ENCODE results near the gene PRAC1.
"Not testable (repeated sequence)": the region's sequence is repeated elsewhere in the genome, so short reads cannot be mapped to it uniquely, and the experiment has no call there.

PRAC1 gene

DNA sequence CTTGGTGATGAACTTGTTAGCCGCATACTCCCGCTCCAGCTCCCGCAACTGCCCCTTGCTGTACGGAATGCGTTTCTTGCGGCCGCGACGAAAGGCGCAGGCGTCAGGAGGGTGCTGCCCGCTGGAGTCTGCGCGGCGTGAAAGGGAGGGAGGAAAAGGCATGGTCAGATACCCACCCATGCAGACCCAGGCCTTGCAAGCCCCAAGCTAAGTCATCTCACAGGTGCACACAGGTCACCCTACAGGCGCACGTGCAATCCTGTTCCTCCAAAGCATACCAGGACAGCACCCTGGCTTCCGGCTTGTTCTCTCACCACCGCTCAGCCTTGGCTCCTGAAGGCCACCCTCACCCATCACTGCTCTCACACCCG, 4.6 kb upstream of the PRAC1 start:
- DNase-seq (ENCODE audit: low read depth) = no peak

DNA sequence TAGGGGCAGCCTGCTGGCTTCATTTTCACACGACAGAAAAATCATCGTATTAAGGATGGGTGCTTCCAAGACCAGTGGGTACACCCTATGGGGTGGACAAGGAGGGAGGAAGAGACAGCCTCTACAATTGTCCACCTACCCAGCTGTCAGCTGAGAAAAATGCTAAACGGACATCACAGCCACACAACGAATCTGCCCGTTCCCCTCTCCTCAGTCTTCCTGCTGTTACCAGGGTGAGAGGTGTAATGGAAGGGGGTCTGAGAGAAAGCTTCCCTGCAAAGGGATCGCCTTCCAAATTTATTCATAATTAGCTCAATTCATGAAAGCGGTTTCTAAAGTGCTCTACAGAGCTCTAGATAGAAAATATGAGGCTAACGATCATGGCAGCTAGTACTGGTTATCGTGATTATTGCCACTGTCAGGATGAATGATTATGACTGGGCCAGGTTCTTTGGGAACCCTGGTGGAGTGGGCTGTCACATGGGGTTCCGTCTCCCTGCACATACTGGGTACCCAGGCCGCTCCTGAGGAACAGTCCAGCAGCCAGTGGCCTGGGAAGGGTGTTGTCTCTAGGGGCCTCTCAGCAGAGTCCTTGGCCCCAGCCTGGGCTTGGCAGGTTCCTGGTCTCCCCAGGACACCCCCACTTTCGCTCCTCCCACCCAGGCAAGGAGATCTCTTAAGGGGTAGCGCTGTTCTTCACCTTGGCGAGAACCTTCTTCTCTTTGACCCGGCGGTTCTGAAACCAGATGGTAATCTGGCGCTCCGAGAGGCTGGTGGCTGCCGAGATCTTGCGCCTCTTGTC, 4.0 kb upstream of the PRAC1 start:
- no peak for DNase-seq (ENCODE audit: low read depth)

DNA sequence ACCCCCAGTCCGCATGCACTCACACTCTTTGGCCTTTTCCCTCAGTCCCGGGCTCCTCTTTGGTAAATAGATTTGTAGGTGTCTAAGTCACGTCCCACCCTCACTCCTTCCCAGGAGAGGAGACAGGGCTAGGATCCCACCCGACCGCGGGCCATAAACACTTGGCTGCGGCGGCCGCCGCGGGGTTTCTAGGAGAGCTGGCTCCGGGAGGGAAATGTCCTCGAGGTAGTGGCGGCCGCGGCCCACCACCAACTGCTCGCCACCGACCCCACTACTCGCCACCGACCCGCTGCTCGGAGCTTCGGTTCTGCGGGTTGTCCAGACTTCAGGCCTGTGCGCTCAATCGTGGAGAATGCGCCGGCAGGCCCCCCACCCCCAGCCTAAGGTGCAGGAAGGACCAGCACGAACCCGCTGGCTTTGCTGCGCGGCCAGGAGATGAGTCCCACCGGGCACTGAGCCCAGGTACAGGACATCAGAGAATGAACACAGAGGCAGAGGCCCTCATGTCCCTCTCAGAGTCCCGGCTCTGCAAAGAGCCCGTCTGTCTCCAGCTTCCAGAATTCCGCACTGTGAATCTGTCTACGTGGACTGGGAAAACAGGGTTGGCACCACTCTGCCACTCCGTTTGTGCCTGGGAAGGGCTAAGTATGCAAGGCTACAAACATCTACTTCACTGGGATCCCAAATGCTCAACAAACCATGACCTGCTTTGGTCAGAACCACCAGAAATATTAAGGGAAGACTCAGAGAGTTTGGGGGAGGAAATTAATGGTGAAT, 3.2 kb upstream of the PRAC1 start:
- DNase-seq (ENCODE audit: low read depth) = no peak

DNA sequence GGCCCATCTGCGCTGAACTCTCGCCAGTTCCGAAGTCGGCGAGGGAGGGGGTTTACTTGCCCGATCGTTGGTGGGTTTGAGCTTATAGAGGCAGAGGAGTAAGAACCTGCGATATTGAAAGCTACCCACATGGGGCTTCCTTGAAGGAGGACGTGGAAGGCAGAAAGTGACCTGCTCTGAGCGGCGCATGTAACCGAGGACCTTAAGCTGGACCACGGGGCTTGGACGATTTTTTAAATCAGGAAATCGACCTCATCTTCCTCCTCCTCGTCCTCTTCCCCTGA, 2.6 kb upstream of the PRAC1 start:
- DNase-seq (ENCODE audit: low read depth) = no peak

DNA sequence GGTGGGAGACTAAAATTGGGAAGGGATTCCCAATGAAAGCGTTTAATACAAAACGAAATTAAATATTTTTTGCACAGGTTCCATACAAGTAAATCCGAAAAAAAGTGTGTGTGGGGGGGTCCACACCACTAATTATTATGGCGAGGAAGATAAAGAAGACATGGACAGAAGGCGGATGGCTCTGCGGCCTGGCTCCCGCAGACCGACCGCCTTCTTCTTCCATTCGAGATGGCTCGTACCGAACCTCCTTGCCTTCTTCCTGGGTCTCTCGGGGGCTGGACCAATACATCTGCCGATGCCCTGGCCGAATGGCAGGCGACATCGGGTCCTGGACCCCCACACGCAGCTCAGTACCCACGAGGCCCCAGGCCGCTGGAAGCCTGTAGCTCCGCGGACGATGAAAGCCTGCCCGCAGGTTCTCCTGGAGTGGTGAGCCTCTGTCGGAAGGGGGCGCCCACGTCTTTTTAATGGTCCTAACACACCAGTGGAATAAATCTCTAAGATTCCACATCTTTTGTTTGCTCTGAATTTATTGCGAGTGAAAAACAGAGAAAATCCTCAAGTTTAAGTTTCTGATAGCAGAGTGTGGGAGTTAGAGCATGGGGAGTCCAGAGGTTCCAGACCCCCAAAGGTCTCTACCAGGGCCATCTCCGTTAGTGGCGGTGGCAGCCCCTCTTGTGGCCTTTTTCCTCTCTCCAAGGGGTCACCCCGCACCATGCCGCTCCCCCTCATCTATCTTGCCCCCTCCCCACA, 2.1 kb upstream of the PRAC1 start:
- DNase-seq (ENCODE audit: low read depth) = peak; percentile 52

DNA sequence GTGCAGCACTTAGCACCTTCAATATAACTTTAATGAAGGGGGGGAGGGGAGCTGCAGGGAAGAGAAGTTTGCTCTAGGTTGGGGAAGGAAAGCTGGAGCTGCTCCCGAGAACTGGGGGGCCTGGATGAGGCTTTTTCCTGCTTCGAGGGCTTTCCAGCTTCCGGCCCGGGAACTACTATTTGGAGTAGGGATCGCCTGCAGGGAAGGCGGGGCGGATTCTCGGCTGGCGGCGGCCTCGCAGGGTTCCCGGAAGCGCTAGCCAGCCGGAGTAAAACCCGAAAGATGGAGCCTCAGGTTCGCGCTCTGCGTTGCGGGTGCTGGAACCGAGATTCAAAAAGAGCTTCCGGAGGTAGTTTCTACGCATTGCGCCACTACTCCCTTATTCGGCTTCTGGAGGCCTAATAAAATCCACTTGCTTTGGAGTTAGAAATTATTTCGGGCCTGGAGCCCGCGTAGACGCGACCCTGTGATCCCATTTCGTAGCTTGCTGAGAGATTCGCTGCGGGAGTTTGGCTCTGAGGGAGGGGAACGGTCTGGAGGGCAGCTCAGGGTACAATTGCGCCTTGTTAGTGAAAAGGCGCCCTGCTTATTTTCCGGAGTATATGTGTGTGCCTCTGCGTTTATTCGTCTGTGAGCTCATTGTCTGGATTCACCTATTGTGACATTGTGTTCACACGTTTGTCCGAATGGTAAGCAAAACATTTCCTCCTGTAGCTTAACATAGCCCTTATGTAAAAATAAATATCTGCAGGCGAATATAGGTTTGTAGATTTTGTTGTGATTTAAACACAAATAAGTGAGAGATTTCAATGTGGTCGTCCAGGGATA, 1.3 kb upstream of the PRAC1 start:
- no peak for DNase-seq (ENCODE audit: low read depth)

DNA sequence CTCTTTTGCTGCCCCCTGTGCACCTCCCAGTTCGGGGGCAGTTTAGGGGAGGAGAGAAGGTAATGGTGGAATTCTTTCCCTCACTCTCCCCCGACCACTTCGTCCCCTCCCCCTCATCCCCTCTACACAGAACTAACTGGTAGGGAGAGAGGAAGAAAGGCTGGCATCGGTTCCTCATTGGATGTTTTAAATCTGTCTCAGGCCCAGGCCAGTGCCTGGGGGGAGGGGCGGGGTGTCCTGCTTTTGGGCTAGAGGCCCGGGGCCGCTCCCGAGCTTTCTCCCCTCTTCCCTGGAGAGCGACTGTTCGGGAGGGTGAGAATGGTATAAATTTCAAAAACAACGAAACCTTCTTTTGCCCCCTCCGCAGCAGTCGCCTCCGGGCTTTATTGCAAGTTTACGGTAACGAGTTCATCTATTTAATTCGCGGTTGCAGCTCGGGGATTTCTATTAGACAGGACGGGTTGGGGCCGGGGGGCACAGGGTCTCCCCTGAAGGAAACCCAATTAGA, 651 bp upstream of the PRAC1 start, which contains the start of gene PRAC2:
PRAC2 (plus strand) TSS at position 271 of the 508 bp plus-strand sequence. CDS start 1,226 bp downstream, outside the sequence.
- no peak for DNase-seq (ENCODE audit: low read depth)

DNA sequence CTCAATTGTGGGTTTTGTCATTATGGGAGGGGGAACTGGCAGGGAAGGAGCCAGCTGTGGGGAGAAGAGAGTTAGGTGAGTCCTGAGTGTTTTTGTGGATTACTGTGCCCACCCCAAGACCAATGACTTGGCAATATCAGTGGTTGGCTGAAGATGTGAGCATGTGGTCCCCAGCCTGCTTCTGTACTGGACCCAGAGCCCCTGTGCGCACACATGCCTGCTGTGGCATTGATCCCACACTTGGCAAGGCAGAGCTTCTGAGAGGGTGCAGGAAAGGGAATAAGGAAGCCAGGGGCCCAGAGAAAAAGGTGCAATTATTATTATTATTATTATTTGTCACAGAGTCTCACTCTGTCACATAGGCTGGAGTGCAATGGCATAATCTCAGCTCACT, 1.3 kb downstream of the PRAC1 start:
- no peak for DNase-seq (ENCODE audit: low read depth)

DNA sequence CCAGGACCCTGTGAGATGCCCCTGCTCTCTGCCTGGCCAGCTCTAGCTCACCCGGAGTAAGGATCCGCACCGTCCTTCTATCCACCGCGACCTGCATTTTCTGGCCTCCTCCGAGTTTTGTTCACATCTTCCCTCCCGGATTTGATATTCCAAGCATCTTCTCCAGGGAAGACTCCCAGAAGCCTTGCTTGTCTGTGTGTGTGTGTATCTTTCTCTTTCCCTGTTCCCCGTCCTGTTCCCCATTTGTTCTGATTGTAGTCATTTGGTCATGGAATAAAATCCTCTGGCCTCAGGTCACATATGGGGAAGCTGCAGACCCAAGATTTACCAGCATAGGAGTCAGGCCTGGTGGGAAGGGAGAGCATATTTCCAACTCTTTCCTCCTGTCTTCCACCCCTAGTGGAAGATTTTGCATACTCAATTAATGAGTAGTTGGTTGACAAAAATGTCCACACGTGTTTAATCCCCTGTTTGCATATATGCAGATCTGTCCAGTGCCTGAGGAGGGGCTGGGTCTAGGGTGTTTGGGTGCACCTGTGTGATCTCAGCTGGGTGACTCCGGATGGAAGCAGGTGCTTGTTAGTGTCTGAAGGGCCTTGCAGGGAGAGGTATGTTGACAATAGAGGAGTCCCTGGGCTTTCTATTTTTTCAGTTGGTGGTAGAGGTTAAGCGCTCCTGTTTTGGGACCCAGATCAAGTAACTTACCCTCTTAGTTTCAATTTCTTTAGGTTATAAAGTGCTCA, 1.9 kb downstream of the PRAC1 start:
- no peak for DNase-seq (ENCODE audit: low read depth)

DNA sequence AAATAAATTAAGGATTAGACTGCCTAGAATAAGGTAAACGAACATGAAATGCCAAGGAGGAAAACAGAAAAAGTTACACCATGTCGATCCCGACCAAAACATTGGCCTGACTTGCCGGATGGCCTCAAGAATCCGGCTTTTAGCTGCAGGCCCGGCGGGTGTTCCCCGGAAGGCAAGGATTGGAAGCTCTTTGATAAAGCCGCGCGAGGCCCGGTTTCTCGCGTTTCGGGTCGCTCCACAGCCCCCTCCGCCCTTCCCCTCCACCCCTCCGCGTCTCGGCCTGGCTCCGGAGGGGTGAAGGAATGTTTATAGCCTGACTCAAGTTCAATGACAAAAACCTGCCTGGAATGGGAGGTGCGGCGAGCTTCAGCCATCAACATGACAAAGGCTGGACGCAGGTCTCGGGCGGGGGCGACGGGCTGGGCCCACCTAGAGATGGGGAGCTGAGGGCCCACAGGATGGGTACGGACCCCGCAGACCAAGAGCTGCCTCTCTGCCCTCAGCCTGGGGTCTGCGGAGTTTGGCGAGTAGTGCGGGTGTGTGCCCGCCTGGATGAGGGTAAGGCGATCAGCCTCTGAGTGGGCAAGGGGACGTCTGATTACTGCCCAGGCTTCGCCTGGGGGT, 2.6 kb downstream of the PRAC1 start:
- DNase-seq (ENCODE audit: low read depth) = no peak

DNA sequence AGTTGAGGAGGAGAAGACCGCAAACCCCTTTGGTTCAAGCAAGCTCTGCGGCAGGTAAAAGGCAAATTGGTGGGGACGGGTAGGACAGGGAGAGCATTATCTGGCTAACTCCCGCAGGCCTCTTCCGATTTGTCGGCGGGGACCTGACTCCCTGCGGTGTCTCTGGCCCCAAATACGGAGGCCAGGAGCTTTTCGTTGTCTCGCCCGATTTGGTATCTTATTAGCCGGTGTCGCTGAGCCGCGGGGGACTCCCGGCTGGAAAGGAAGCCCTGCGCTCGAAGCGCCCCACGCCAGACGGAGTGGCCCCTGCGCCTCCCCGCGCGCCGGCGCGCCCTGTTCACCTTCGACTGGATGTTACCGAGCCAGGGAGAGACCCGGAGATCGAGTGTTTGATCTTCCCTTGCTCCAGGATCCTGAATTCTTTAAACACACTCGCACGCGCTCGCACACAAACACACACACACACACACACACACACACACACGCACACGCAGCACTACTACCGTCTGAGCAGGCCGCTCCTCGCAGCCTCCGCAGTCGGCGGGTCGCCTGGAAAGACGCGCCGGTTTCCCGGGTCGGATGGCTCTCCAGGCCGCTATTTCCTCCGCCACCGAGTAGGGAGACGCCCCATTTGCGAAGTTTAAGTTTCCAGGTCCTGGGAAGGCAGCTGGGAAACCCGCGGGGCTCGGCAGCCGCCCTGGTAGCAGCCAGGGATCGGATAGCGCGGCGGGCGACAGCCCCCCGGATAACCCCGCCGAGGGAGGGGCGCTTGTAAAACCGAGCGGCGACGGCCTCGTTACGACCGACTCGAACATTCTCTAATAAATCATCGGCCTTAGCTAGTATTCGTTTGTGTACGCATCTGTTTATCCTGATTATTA, 3.3 kb downstream of the PRAC1 start:
- DNase-seq (ENCODE audit: low read depth) = no peak

DNA sequence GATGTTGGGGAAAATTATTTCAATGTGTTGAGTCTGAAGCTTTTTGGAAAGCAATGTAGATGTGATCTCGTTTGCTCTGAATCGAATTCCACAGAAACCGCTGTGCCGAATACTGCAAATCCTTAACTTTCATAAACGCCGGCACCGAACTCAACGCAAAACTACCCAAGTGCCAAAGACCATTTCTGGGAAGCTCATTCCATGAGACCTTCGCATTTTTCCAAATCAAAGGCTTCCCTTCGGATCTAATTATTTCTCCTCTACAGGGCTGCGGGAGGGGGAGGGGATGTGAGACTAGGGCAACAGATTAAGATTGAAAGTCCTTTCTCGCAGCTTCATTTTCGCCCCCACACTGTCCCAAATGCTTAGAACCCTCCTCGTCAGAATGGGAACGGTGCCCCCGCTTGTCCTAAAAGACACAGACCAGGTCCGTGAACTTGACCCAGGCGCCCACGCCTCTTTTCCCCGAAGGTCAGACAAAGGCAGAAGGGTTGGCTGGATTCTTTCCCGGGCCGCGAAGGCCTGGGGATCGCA, 4.0 kb downstream of the PRAC1 start:
- DNase-seq (ENCODE audit: low read depth) = no peak

DNA sequence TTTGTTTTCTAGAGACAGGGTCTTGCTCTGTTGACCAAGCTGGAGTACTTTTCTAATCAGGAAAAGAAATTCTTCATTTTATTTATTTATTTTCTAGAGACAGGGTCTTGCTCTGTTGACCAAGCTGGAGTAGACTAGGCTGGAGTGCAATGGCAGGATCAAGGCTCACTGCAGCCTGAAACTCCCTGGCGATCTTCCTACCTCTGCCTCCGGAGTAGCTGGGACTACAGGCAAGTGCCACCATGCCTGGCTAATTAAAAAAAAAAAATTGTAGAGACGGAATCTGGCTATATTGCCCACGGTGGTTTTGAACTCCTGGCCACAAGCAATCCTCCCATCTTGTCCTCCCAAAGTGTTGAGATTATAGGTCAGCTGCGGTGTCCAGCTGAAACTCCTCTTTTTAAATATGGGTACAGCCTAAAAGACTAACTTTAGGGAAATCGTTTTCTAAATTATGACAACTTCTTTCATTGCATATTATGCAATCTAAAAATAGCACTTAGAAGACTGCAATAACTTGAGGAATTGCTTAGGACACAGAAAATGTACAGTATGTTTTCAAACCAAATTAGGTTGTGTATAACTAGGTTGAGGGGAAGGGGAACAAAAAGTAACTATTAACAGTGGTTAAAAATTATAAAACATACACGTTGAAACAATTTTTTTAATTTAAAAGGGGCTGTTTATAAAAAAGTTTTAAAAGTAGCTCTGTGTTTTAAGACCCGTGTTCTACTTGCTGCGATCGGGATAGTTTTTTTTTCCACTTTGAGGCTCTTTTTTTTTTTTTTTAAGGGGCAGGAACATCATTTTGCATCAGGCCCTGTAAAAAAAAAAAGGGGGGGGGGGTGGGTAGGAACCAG, 4.7 kb downstream of the PRAC1 start:
- no peak for DNase-seq (ENCODE audit: low read depth)

DNA sequence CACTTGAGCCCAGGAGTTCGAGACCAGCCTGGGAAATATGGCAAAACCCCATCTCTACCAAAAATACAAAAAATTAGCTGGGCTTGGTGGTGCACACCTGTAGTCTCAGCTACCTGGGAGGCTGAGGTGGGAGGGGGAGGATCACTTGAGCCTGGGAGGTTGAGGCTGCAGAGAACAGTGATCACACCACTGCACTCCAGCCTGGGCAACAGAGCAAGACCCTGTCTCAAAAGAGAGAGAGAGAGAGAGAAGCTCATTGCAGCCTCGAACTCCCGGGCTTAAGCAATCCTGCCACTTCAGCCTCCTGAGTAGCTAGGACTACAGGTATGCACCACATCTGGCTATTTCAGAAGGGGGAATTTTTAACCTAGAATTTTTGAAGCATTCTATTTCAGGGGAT, 5.8 kb downstream of the PRAC1 start:
- DNase-seq (ENCODE audit: low read depth) = not testable (repeated sequence)

DNA sequence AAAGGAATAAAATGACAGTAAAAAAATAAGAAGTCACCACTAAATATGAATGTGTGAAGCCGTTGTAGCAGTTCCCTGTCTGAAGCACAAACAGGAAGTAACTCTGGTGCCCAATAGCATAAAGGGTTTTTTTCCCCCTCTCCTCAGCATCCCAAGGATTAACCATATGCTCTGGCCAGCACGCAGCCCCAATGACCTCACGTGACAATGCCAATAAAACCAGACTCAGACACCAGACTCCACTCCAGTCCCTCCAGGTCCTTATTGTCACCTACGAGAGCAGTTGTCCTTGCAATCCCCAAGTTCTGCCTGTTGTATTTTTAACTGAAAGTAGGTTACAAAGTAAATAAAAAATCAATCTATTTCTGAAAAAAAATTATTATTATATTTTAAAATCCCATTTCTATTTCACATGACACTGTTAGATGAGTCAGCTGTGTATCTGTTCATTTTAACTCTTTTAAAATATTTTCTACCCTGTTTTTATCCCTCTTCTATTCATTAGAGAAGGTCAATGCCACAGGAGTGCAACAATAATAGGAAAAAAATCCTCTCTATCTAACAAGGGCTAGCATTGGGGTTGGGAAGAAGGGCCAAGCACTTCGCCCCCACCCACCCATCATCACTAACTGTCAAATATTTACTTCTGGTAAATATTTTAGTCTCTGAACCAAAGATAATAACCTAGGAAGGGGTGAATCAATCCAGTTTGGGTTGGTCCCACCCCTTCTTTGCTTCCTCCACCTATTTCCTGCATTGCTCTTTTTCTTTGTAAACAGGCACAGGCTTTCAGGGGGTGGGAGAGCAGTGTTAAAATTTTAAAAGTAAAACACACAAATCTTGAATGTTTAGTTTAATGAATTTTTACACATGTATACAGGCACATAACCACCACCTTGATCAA, 6.6 kb downstream of the PRAC1 start:
- DNase-seq (ENCODE audit: low read depth) = no peak

DNA sequence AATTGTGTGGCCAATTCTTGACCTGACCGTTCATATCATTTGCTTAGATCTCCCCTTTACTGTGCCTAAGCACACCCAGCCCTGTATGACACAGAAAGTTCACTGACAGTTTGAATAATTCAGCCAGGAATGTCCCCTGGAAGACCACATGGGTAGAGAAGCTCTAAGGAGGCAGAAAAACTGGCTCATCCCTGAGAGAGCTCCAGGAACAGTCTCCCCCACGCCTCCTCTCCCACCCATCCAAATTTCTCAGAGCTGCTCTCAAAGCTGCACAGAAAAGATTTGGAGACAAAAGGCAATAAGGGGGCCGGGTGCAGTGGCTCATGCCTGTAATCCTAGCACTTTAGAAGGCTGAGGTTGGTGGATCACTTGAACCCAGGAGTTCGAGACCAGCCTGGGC, 11.2 kb downstream of the PRAC1 start:
- no peak for DNase-seq (ENCODE audit: low read depth)

Measured in activated T-helper 9 cell treated with anti-CD3 and anti-CD28 coated beads, Interleukin-2, amount 50 U/mL, for 16 hours (primary cell).